GM12873 (cell line): ENCODE measurements around the gene PRDX6.

ENCODE experiments used
- CTCF ChIP-seq: IDR thresholded peaks from 2 replicates; pipeline ENCODE4 v1.5.1; 2012; ENCODE audit warnings: low read depth, mild to moderate bottlenecking, moderate library complexity, low read length, control low read depth; ENCODE audit not compliant: insufficient read depth; ENCODE audit errors: missing control alignments

Gene PRDX6

DNA sequence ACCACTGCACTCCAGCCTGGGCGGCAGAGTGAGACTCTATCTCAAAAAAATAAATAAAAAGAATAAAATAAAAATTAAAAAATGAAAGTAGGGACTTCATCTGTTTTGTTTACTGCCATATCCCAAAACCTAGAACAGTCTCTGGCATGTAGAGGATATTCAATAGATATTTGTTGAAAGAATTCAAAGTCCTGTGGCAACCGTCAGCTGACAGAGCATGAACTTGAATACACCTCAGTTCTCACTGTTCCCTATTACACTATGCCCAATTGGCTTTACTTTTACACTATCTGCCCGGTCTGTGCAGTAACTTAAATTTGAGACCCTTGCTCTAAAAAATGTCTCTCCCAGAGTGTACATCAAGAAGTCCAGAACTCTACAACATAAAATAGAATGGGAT, 46.2 kb downstream of the PRDX6 start:
- no peak for TF ChIP-seq CTCF

DNA sequence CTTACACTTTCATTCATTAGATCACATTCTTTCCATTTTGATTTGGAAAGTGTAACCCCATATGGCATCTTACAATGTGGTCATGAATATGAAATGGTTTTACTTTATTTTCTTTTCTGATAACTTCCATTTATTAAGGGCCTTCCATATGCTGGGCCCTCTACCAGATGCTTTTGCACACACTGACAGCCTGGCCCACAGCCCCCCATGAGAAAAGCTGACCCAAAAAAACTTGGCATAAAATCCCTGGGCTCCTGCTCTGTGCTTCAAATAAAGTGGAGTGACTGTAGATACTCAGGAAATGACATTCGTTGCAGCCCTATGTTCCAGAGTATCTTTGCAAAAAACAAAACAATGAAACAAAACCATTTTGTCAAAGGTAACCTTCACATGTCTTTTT, 48.8 kb downstream of the PRDX6 start:
- TF ChIP-seq CTCF, result no peak

GRCh38 chr1:173527151-173527826, 50.2 kb downstream of the PRDX6 start:
- no peak for TF ChIP-seq CTCF

- no peak for TF ChIP-seq CTCF
These were observed 52.0 kb downstream of the PRDX6 start for GRCh38 chr1:173529106-173529505.

DNA sequence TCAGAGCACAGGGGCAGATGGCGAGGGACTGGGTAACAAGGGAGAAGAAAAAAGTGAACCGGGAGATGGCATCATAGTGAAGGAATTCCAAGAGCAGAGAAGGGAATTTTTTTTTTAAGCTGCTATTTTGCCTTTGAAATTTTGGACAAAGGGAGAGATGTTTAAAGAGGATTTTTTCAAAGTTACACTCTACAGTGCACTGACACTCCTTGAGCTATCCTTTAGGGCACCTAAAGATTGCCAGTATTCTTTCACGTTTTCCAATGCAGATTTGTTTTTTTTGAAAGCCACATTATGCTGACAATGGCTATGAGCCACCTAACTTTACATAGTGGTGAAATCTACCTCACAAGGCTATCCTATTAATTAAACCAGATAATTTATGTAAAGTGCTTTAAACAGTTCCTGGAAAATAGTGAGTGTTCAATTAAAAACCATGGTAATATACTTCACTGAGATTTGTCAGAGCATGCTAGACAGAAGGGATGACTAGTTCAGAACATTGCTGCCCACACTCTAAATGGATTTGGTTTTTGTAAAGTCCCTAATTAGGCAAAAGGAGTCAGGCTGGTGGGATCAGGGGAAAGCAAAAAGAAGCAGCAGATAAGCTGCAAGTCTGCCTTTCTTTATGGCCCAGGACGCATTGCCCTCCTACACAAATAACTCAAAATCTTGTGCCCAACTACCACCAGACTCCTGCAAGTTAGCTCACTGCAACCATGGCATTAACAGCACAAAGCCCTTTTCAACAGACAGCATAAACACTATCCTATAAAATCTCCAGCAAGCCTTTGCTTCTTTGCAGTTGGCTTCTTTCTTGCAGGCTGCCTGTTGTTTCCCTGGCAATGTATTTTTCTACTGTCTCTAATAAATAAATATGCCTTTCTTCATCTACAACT, 53.9 kb downstream of the PRDX6 start:
- TF ChIP-seq CTCF, result no peak

- no peak for TF ChIP-seq CTCF
These were observed 55.1 kb downstream of the PRDX6 start for GRCh38 chr1:173532237-173532636.

DNA sequence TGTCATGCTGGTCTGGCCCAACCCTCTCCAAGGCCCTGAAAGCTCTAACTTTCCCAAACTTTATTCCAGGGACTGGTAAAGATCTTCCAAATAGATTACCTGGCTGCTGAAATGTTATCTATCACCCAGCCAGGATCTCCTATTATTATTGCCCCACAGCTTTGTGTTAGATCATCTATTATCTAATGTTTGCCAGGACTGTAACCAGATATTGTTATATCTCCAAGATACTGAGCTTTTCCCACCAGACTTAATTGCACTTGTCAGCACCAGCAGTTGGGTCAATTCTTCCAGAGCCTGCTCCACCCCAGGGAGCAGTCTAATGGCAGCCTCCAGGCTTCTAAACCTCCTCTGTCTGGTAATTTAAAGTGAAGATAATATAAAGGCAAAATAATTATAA, 59.1 kb downstream of the PRDX6 start:
- TF ChIP-seq CTCF, result no peak
